ENCODE results near the gene GHRHR.

GRCh38 chr7:30916767-30917166, 47.0 kb upstream of the GHRHR start:
- TF ChIP-seq POLR2A (IDR thresholded peaks at IDR 0.05) (no peak), CTCF (IDR thresholded peaks at IDR 0.05) (no peak)

Data from heart left ventricle (tissue), 13 donors.